Measurements from ENCODE around the gene SEMA5B.

SEMA5B gene

DNA sequence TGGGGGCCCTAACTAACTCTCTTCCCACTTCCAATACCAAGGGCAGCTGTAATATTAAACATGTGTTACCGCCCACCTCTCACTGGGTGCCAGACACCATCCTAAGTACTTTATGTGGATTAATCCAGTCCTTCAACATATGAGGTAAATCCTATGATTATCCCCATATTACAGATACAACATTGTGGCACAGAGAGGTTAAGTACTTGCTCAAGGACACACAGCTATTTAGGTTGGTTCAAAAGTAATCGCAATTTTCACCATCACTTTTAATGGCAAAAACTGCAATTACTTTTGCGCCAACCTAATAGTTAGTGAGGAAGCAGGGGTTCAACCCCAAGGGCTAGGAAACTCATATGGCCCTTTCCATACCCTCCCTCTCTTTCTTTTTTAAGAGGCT is 100.8 kb downstream of the SEMA5B start:
- no peak for DNase-seq (ENCODE audit: low read depth, low spot score)

DNA sequence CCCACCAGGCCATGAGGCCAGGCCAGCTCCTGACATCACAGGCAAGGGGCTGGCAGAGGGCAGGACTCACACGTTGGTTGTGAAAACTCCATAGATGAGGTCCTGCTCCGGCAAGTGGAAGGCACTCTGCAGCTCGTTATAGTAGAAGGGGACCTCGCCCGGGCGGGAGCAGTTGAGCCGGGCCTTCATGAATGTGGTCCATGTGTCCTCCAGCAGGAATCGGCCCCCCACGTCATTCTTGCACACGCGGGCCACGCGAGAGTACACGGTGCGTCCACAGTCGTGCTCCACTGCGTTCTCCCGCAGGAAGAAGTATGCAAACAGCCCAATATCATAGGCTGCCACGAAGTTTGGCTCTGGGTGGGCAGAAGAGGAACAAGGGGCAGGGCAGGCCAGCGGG is 101.2 kb downstream of the SEMA5B start:
- no peak for DNase-seq (ENCODE audit: low read depth, low spot score)

DNA sequence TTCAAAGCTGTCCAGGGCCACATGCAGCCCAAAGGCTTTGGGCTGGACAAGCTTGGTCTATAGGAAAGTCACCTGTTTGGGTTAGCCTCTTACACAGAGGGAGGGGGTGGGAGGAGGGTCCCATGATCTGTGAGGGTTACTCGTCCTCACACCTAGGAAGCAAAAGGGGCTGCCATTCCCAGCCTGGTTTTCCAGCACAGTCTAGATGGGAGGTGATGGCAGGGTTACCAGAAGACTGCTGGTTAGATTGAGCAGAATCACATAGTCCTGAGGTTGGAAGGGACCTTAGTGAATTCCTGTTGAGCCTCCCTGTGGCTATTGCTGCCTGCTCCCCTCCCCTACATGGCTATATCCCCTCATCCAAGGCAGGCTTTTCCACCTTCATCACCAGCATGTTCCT is 101.8 kb downstream of the SEMA5B start:
- no peak for DNase-seq (ENCODE audit: low read depth, low spot score)

DNA sequence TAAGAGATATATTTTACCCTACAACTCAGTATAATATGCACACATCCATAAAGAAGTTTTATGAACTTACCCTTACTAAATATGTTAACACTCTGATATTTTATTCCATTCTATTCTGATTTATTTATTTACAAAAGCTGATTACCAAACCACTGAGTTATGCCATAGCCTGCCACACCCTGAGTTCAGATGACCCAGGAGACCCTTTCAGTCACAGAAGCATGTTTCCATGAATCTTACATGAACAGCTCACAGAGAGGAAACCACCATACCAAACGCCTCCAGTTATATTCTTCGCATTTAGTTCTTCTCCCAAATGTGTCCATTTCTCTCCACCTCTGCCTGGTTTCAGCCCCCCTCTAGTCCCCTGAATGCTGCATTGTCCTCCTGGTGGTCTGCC is 103.5 kb downstream of the SEMA5B start:
- DNase-seq (ENCODE audit: low read depth, low spot score) = no peak

DNA sequence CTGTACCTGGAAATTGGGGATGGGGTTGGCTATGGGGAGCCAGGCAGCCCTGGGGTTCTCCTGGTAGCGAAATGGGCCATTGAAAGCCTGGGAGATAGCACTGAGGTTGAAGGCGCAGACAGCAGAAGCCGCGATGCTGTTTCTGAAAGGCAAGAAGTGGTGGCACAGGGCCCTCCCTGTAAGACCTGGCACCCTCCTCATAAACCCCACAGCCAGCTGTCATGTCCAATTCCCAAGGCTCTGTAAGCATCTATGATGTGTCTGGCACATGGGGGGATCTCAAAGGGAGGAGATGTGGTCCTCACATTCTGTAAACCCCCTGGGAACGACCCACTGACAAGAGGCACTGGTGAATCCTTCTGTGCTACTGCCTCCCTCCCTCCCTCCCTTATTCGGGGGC is 104.0 kb downstream of the SEMA5B start:
- no peak for DNase-seq (ENCODE audit: low read depth, low spot score)

DNA sequence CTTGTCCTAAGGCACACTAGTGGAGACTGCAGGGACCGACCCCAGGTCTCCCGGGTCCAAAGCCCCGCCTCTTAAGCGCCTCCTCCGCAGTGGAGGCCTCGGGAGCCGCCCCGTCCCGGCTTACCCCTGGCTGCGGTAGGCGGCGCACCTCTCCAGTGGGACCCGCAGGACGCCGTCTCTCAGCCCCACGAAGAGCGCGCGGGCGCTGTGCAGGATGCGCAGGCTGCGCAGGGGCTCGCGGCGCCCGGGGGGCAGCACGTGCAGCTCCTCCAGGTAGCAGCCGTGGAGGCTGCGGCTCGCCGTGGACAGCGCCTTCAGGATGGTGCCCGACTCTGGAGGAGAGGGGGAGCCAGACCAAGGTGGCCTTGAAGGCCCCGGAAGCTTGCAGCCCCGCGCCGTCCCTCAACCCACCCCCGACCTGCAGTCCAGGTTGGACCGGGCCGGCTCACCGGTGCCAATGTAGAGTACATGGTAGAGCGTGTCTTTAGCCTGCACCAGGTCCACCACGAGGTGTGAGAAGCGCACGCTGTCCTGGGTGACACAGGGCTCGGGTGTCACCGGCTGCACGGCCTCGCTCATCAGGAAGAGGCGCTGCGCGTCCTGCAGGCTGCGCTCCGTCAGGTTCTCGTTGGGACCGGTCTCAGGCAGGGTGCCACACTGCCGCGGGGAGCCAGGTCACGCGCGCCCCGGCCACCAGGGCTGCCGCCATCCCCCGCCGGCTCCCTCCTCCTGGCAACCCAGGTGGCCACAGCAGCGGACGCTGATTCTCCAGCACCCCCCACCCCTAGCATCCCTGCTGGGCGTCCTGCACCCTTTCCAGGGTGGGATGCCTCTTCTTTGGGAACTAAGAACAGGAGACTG is 105.5 kb downstream of the SEMA5B start:
- peak; percentile 55 for DNase-seq (ENCODE audit: low read depth, low spot score)

DNA sequence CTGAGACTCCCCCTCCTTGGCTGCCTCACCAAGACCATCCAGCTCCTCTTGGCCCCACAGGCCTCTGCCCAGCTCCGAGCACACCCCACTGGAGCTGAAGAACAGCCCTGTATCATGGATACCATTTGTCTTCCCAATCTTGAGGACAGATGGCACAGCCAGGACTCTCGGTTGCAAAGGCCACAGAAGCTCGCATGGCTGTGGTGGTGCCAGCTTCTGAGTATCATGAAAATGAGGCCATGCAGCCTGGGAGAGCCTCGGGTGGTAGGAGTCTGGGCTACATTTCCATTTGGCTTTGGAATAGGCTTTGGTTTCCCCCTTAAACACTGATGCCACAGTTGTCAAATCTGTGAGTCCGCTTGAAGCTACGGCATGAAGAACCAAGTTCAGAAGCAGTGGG is 106.6 kb downstream of the SEMA5B start:
- DNase-seq (ENCODE audit: low read depth, low spot score) = no peak

DNA sequence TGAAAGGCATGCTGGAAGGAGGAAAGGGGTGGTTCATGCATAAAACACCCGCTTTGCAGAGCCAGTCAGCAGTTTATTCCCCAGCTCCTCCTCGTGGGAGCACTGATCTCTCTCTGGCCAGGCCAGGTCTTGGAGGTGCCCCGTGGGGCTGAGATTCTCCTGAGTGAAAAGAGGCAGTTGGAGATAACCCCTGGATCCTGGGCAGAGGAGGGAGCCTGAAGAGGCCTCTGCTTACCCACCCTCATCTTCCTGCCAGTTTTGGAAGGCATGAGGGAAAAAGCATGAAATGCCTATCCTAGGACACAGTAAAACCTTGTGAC is 108.3 kb downstream of the SEMA5B start:
- DNase-seq (ENCODE audit: low read depth, low spot score) = no peak

DNA sequence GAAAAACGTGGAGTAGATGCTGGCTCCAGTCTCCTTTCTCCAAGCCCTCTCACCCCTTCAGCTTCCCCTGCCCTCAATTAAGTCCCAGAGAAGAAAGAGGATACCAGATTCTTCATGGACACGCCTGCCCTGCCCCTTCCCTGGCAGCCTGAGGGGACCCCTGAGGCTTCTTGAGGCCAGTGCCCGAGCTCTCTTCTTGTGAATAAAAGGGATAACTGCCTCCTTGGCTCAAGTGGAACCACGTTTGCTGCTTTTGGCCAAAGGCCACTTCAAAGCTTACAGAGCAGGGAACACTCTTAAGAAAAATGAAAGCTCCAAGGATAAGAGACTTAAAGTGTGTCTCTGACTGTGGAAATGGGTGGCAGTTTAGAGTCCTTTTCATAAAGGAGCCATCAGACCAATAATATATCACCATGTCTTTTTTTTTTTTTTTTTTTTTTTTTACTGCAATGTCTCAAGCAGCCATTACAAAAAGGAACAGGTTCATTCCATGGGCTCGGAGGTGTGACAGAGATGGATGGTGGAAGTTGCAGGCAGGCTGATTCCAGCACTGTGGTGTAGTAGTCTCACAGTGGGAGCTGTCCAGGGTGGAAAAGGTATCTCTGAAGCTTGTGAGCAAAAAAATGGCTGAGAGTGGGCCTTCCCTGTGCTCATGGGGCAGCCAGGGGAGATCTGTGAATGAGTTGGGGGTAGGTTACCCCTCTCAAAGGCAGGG is 108.8 kb downstream of the SEMA5B start:
- peak; percentile 34 for DNase-seq (ENCODE audit: low read depth, low spot score)

DNA sequence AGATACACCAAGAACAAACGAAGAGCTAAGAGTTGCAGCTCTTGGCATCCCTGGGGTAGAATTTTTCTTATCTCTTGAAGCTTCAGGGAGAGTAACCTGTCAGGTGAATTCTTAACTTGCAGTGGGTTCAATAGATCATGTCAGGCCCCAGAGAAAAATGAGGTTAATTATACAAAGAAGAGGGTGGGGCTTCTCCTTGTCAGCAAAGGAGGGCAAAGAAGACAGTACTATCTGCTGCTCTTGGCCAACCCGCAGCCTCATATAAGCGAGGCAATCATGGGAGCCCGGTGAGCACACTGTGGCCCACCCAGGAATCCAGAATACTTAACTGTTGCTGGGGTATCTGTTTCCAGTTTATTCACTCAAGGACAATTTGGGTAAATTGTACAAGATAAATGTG is 110.2 kb downstream of the SEMA5B start:
- no peak for DNase-seq (ENCODE audit: low read depth, low spot score)

DNA sequence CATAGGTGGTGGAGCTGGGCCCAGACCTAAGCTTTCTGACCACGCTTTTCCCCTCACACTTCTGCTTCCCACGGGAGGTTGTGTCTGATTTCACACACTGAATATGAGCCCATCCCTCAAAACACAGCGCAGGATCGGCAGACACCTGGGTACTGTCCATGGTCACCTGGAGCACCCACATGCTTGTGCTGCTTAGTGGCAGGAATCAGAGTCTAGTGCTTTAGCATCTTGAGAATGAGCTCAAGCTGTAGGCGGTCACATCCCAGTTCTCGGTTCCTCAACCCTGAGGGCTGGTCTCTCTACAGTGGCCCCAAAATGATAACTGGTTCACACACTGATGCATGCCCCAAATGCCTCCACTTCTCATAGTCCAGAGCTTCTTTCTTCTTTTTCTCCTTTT is 111.0 kb downstream of the SEMA5B start:
- DNase-seq (ENCODE audit: low read depth, low spot score) = no peak

DNA sequence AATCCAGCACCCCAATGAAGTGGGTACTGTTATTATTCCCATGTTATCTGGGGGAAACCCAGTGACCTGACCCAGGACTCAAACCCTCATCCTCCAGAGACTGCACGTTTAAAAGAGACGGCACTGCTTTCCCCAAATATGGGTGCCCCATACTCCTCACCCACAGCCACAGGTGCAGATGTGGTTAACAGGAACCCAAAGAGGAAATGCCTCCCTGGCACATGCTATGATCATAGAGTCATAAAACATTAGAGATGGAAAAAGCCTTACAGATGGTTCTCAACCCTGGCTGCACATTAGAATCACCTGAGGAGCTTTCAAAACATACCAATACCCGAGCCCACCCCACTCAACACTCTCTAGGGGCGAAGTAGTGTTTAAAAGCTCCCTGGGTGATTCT is 111.5 kb downstream of the SEMA5B start:
- DNase-seq (ENCODE audit: low read depth, low spot score) = no peak

DNA sequence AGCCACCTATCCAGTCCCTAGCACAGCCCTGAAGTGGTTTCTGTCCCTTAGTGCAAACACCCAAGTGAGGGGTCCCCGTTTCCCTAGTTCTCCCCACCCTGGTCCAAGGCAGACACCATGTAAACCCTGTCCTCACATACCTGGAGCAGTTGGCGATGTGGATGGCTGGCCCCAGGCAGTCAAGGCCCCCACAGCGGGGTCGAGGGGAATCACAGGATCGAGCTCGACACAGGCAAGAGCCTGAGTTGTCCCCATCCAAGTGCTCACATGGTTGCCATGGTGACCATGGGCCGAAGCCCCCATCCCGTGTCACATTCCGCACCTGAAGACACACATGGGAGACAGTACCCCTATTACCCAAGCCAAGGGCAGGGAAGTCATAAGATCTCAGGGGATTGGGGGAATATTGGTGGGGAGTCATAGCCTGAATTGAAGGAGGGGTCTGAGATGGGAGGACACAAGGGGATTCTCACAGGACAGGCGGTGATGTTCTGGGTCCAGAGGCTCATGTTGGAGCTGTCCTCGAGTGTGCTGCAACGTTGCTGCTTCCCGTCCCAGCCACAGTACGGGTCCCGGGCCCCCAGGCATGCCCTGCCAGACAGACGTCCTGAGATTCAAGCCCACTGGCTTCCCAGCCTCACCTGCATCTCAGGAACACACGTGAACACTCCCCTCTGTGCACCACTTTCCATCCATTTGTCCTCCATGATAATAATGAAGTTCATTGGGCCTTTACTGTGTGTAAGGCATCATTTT is 112.1 kb downstream of the SEMA5B start:
- no peak for DNase-seq (ENCODE audit: low read depth, low spot score)

DNA sequence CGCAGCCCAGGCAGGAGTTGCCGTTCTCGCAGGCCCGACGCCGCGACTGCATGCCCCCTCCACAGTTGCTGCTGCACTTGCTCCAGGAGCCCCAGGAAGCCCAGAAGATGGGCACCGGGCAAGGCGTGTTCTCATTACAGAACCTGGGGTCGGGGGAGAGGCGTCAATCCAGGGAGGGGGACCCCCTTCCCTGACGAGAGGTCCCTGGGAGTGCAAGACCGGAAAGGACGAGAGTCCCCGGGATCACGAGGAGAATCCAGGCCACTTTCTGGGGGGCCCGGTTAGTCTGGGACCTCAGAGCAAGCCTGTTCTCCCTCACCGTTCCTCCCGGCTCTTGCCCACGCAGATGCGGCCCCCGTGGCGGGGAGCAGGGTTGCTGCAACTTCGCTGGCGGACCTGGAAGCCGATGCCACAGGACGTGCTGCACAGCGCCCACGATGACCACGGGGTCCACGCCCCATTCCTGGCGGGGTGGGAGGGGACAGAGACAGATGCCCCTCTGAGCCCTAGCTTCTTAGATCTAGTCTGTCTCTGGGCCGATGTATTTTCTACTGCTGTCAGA is 113.9 kb downstream of the SEMA5B start:
- no peak for DNase-seq (ENCODE audit: low read depth, low spot score)

DNA sequence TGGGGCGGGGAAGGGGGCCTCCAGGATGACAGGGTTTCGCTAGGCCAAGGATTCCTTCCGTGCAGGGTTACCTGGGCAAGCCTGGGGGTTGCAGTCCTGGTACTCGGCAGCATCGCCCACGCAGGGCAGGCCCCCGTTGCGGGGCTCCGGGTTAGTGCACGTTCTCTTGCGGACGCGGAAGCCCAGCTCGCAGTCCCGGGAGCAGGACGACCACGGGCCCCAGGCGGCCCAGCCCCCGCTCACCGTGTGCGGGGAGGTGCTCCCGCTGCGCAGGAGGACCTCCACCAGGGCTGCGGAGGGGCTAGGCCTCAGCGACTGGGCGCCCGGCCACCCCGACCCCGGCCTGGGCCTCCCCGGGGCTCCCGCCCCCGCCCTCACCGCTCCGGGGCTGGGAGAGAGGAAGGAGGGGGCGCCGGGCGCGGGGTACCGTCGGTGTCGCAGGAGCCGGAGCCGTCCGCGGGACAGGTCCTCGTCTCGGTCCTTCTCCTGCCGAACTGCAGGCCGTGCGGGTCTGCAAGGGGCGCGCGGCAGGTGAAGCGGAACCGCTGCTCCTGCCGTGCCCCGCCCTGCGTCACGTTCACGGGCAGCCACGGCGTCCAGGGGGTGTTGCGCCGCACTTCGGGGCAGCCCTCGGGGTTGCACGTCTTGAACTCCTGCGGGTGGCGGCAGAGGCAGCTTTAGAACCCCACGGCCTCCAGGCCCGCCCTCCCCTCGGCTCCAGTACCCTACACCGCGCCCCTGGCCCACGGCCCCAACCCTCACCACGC is 114.6 kb downstream of the SEMA5B start:
- DNase-seq (ENCODE audit: low read depth, low spot score) = no peak

DNA sequence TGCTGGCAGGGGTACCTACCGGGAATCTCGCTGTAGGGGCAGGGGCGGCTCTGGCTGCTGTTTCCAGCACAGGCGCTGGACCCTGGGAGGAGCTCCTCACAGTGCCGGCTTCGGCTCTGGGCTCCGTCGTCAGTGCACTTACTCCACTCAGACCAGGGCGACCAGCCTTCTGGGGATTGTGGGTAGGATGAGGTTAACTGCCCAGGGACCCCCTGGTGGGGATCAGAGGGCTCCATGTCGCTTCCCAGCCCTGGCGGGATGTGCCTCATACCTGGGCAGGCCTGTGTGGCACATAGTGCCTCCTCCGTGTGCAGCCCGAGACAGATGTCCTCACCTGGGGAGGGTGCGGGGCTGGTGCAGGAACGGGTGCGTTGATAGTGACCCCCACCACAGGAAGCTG is 115.7 kb downstream of the SEMA5B start:
- no peak for DNase-seq (ENCODE audit: low read depth, low spot score)

DNA sequence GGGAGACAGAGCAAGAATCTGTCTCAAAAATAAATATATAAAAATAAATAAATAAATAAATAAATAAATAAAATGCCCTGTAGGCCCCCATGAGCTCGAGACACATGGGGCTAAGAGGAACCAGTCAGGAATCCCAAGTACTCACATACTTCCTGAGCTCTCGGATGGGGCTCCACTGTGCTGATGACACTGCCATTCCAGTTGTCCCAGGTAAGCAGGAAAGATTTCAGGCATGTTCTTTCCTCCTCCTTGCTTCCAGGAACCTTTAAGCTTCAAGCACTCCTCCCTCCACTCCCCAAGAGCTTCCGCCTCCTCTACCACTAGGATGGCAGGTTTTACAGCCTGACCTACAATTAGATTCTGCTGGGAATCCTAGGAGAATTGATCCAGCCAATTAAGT is 119.3 kb downstream of the SEMA5B start:
- DNase-seq (ENCODE audit: low read depth, low spot score) = no peak

DNA sequence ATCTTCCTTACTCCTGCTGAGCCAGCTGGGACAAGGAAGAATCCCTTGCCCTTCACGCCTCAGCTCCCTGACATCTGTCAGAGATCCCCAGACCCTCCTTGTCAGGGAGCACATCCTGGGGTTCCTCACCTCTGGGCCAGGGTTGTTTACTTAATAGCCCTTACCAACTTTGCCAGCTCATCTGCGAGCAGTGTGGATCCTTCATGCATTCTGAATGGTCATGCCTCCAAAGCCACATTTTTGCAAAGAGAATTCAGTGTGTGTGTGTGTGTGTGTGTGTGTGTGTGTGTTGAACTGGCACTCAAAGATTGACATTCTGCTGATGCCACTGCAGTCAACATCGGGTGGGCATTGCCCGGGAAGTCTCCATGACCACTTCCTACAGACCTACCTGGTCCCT is 120.1 kb downstream of the SEMA5B start:
- no peak for DNase-seq (ENCODE audit: low read depth, low spot score)

DNA sequence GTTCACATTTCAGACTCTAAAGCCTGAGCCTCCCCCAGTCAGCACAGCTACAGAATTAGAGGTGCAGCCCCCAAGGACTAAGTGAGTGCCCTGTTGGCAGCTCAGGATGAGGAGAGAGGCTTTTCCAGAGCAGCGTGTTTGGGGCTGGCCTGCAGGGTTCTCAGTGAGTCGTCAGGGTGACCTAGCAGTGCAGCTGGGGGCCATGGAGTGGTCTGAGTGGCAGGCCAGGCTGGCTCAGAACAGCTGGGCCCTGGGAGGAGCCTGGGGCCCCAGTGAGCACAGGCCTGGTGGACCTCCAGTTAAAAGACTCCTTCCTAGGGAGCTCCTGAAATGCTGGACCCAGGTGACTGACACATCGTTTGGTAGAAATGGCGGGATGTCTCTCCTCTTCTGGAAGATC is 124.4 kb downstream of the SEMA5B start:
- no peak for DNase-seq (ENCODE audit: low read depth, low spot score)

DNA sequence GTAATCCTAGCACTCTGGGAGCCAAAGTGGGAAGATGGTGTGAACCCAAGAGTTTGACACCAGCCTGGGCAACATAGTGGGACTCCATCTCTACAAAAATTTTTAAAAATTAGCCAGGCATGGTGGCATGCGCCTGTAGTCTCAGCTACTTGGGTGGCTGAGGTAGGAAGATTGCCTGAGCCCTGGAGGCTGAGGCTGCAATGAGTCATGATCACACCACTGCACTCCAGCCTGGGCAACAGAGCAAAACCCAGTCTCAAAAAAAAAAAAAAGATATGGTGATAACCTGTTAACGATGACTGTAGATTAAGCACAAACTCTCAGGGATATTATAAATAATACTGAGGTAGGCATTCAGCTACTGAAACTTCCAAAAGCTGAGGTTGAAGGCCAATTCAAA is 125.2 kb downstream of the SEMA5B start:
- DNase-seq (ENCODE audit: low read depth, low spot score) = no peak

DNA sequence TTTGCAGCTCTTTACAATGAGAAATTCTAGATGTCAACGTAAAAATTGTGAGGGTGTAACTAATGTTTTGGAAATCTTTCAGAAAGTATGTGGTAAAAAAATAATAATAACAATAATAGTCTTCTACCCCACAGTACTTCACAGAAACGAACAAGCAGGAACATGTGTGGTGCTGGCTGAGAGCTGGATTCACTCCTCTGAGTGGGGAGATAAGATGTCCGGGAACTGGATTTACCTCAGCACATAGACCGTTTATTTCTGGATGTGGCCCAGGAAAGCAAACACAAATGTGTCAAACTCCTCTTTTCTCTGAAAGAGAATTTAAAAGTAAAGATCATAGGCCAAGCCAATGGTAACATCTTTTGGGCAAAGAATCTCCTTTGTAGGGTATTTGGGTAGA is 129.3 kb downstream of the SEMA5B start:
- DNase-seq (ENCODE audit: low read depth, low spot score) = no peak
